ENCODE measurements around the gene CUX1.
A peak's percentile ranks its signal among the peaks of the same experiment; 100 is the strongest.
"Not testable (repeated sequence)": the region's sequence is repeated elsewhere in the genome, so short reads cannot be mapped to it uniquely, and the experiment has no call there.

Gene CUX1

GRCh38 chr7:101854084-101854865 is 36.8 kb downstream of the CUX1 start:
- DNase-seq (ENCODE audit: low spot score): no peak

GRCh38 chr7:101856473-101857357 is 39.3 kb downstream of the CUX1 start:
- DNase-seq (ENCODE audit: low spot score): peak; percentile 79

GRCh38 chr7:101857358-101857811 is 40.0 kb downstream of the CUX1 start:
- no peak for DNase-seq (ENCODE audit: low spot score)

- DNase-seq (ENCODE audit: low spot score): no peak
Measured at GRCh38 chr7:101858437-101859385, 41.3 kb downstream of the CUX1 start.

- DNase-seq (ENCODE audit: low spot score): no peak
Measured at GRCh38 chr7:101859411-101860106, 42.1 kb downstream of the CUX1 start.

- DNase-seq (ENCODE audit: low spot score): no peak
Measured at GRCh38 chr7:101860316-101861217, 43.1 kb downstream of the CUX1 start.

GRCh38 chr7:101861218-101861775 is 43.9 kb downstream of the CUX1 start:
- no peak for DNase-seq (ENCODE audit: low spot score)

GRCh38 chr7:101862280-101863220 is 45.1 kb downstream of the CUX1 start:
- no peak for DNase-seq (ENCODE audit: low spot score)

- DNase-seq (ENCODE audit: low spot score): no peak
Measured at GRCh38 chr7:101863598-101863997, 46.2 kb downstream of the CUX1 start.

GRCh38 chr7:101864039-101864438 is 46.6 kb downstream of the CUX1 start:
- no peak for DNase-seq (ENCODE audit: low spot score)

- no peak for DNase-seq (ENCODE audit: low spot score)
Measured at GRCh38 chr7:101865031-101865430, 47.6 kb downstream of the CUX1 start.

GRCh38 chr7:101865455-101865854 is 48.0 kb downstream of the CUX1 start:
- DNase-seq (ENCODE audit: low spot score): no peak

GRCh38 chr7:101866328-101866727 is 48.9 kb downstream of the CUX1 start:
- DNase-seq (ENCODE audit: low spot score): no peak

GRCh38 chr7:101867265-101867664 is 49.8 kb downstream of the CUX1 start:
- no peak for DNase-seq (ENCODE audit: low spot score)

- DNase-seq (ENCODE audit: low spot score): not testable (repeated sequence)
Measured at GRCh38 chr7:101867681-101868080, 50.3 kb downstream of the CUX1 start.

GRCh38 chr7:101868191-101868950 is 50.9 kb downstream of the CUX1 start:
- DNase-seq (ENCODE audit: low spot score): no peak

GRCh38 chr7:101869026-101869900 is 51.8 kb downstream of the CUX1 start:
- DNase-seq (ENCODE audit: low spot score): no peak
